Endothelial cell of umbilical vein (primary cell): ENCODE results near the gene ITGB8. TPM values are rescaled to one million over a fixed set of nuclear protein-coding genes. Genes with fewer than 3 reads are reported as not detected.

ENCODE experiments used
- BruUV-seq: library from RNA; stranded (reverse); fragments of 400-500 nt; replicated peaks from 2 replicates; lab custom pipeline; 2021; lab: Mats Ljungman, UMichigan
- CTCF ChIA-PET: fragments of 300-600, 350-600 bp; sonication (Branson Sonifier 250); formaldehyde crosslinking; loops from one replicate; lab custom pipeline; 2021; ENCODE audit warnings: antibody characterized with exemption, inconsistent platforms; lab: Charles Lee
- POLR2A ChIA-PET: fragments of 300-600, 350-600 bp; sonication (Branson Sonifier 250); formaldehyde crosslinking; loops from one replicate; lab custom pipeline; 2021; ENCODE audit warnings: antibody characterized with exemption, inconsistent platforms; lab: Charles Lee
- DNase-seq: peaks from one replicate; pipeline ENCODE4 v3.0.0-alpha.2; 2011; ENCODE audit warnings: low read depth, low spot score
- FAIRE-seq: peaks from 2 replicates; lab custom pipeline; 2011; peaks lifted over from hg19 to GRCh38; lab: Jason Lieb, UNC
- H2AFZ ChIP-seq: 2 replicates; pipeline ENCODE4 v1.6.0; 2012; ENCODE audit warnings: low read depth, low read length, control low read depth, inconsistent platforms
- H3K27ac ChIP-seq: 2 replicates; pipeline ENCODE4 v1.5.1; 2011; ENCODE audit warnings: low read depth, mild to moderate bottlenecking, control low read depth, low read length, moderate library complexity; ENCODE audit not compliant: insufficient read depth
- H3K27me3 ChIP-seq, 2 experiments: 2 replicates each; pipeline versions ENCODE4 v1.6.0 to v1.6.1; 2011; ENCODE audit warnings: low read length in 2 of 2, mixed read lengths in 1 of 2; ENCODE audit not compliant: control insufficient read depth in 2 of 2, insufficient read depth in 2 of 2
- H3K36me3 ChIP-seq, 2 experiments: 2 replicates in 1 of 2; 3 replicates in 1 of 2; pipeline ENCODE4 v1.5.1; 2011; ENCODE audit warnings: low read length in 2 of 2, mild to moderate bottlenecking in 1 of 2, moderate library complexity in 1 of 2; ENCODE audit not compliant: control insufficient read depth in 2 of 2, insufficient read depth in 2 of 2; ENCODE audit errors: extremely low read depth in 1 of 2
- H3K4me1 ChIP-seq: 3 replicates; pipeline ENCODE4 v1.5.1; 2011; ENCODE audit warnings: mild to moderate bottlenecking, low read length; ENCODE audit not compliant: control insufficient read depth, insufficient read depth; ENCODE audit errors: extremely low read depth
- H3K4me2 ChIP-seq: 2 replicates; pipeline ENCODE4 v1.6.1; 2011; ENCODE audit warnings: low read length, control low read depth, mixed read lengths; ENCODE audit not compliant: insufficient read depth
- H3K4me3 ChIP-seq, 3 experiments: fragments of 200-600 bp in 1 of 3; sonication (generic), shearing (Covaris generic) in 1 of 3; replicated peaks in 1 of 3; 2 replicates each; pipeline ENCODE4 v1.5.1; 2011 to 2016; ENCODE audit warnings: control low read depth in 3 of 3, low read length in 3 of 3, mild to moderate bottlenecking in 2 of 3, inconsistent platforms in 1 of 3, low read depth in 1 of 3, moderate library complexity in 1 of 3; ENCODE audit not compliant: insufficient read depth in 1 of 3
- H3K79me2 ChIP-seq: 2 replicates; pipeline ENCODE4 v1.6.0; 2012; ENCODE audit warnings: low read length, inconsistent platforms; ENCODE audit not compliant: control insufficient read depth, insufficient read depth
- H3K9ac ChIP-seq: replicated peaks from 2 replicates; pipeline ENCODE3; 2011; ENCODE audit warnings: low read length, control low read depth; ENCODE audit not compliant: insufficient read depth; ENCODE audit errors: extremely low read depth
- H3K9me1 ChIP-seq: replicated peaks from 3 replicates; pipeline ENCODE4 v1.6.0; 2011; ENCODE audit warnings: mild to moderate bottlenecking, low read length; ENCODE audit not compliant: control insufficient read depth, insufficient read depth; ENCODE audit errors: extremely low read depth
- H3K9me3 ChIP-seq: replicated peaks from 2 replicates; pipeline ENCODE4 v1.5.1; 2012; ENCODE audit warnings: low read length, inconsistent platforms; ENCODE audit not compliant: control insufficient read depth, insufficient read depth
- H4K20me1 ChIP-seq: replicated peaks from 2 replicates; pipeline ENCODE3; 2011; ENCODE audit warnings: mild to moderate bottlenecking, low read length; ENCODE audit not compliant: control insufficient read depth, insufficient read depth; ENCODE audit errors: extremely low read depth
- CTCF ChIP-seq, 2 donors: IDR thresholded peaks; 1 replicate in 1 of 2; 2 replicates in 1 of 2; pipeline ENCODE4 v1.5.1; 2011; ENCODE audit warnings: low read length in 2 of 2, mild to moderate bottlenecking in 2 of 2, moderate library complexity in 2 of 2, control low read depth in 1 of 2, inconsistent platforms in 1 of 2, low read depth in 1 of 2; ENCODE audit not compliant: insufficient read depth in 1 of 2; ENCODE audit errors: extremely low read depth in 1 of 2
- EZH2 ChIP-seq: IDR thresholded peaks from 2 replicates; pipeline ENCODE4 v1.6.1; 2012; ENCODE audit warnings: borderline replicate concordance, low read depth, mild to moderate bottlenecking, moderate library complexity, low read length, inconsistent platforms; ENCODE audit not compliant: severe bottlenecking
- FOS ChIP-seq: IDR thresholded peaks from 2 replicates; pipeline ENCODE4 v1.6.1; 2011; ENCODE audit warnings: mild to moderate bottlenecking, low read length, moderate library complexity, borderline replicate concordance; ENCODE audit not compliant: insufficient read depth
- GATA2 ChIP-seq: IDR thresholded peaks from 2 replicates; pipeline ENCODE4 v1.7.0; 2011; ENCODE audit warnings: low read depth, mild to moderate bottlenecking, moderate library complexity, mixed read lengths, low read length; ENCODE audit not compliant: insufficient read length, insufficient read depth
- JUN ChIP-seq: IDR thresholded peaks from 2 replicates; pipeline ENCODE4 v1.6.1; 2011; ENCODE audit warnings: borderline replicate concordance, low read depth; ENCODE audit not compliant: insufficient read length, insufficient read depth
- MAX ChIP-seq: IDR thresholded peaks from 2 replicates; pipeline ENCODE4 v1.6.1; 2011; ENCODE audit not compliant: insufficient read depth, insufficient read length
- MYC ChIP-seq: IDR thresholded peaks from one replicate; pipeline ENCODE4 v1.6.1; 2011; ENCODE audit warnings: mild to moderate bottlenecking, low read depth, low read length
- POLR2A ChIP-seq: IDR thresholded peaks from 2 replicates; pipeline ENCODE4 v1.6.1; 2012; ENCODE audit warnings: low read depth, mild to moderate bottlenecking, control low read depth, low read length
- POLR2AphosphoS5 ChIP-seq: IDR thresholded peaks from 2 replicates; pipeline ENCODE4 v1.6.1; 2012; ENCODE audit warnings: low read depth, mild to moderate bottlenecking, control low read depth, low read length, moderate library complexity; ENCODE audit not compliant: insufficient read depth
- dilution Hi-C: fragments of 300-500 bp; cut with MboI; formaldehyde crosslinking; loops from one replicate; pipeline ENCODE4 v1.15.0; 2019; ENCODE audit warnings: low sequenced_read_pairs; ENCODE audit not compliant: extremely low pct_ligation_motif_present
- intact Hi-C: fragments of 100-400 bp; cut with micrococcal nuclease; formaldehyde crosslinking; loops from one replicate; pipeline ENCODE4 v1.10.0; 2022
- polyA plus RNA-seq, 4 experiments: library from polyadenylated mRNA; depleted of rRNA in 3 of 4; stranded (reverse) in 3 of 4; unstranded in 1 of 4; fragments of >200 nt; gene quantifications; 2 replicates each; pipeline versions ENCODE4 v1.2.1 to v1.2.3, GENCODE V29; 2011 to 2012; ENCODE audit warnings: missing spikeins in 1 of 4
- total RNA-seq: library from RNA; stranded (reverse); gene quantifications from 2 replicates; pipeline ENCODE4 v1.2.3, GENCODE V29; 2021

Gene ITGB8
- total and polyA plus RNA-seq, 2 donors (not counting 3 experiments of a cell fraction or from before 2014, with no cell fraction given): 2.9 to 8.2 TPM

- Histone ChIP-seq H3K27me3 (no peaks in the 10 kb centered on the region), H3K9me3 (no peaks in the 10 kb centered on the region), H3K27ac (no peak overlapping the region), H3K9ac (no peak overlapping the region), H3K79me2 (no peaks in the 10 kb centered on the region), H3K4me1 (no peaks in the 10 kb centered on the region), H2AFZ (no peak overlapping the region), H4K20me1 (no peaks in the 10 kb centered on the region), H3K9me1 (no peaks in the 10 kb centered on the region), H3K36me3 (no peaks in the 10 kb centered on the region), H3K4me3 (no peak overlapping the region), H3K4me2 (no peak overlapping the region)
- ChIA-PET POLR2A (no interaction called here), CTCF (interaction anchor here (0.6 to 1.0 kb wide), 2 partner anchors 42 to 592 kb away, joined by 3 read pairs; no protein-coding TSS in a partner anchor)
- intact Hi-C loops (no loop called here), dilution Hi-C loops (no loop called here)
- TF ChIP-seq EZH2: no peak
- no peak for TF ChIP-seq GATA2
- TF ChIP-seq MAX: no peak
- TF ChIP-seq FOS: no peak
- TF ChIP-seq POLR2A: no peak
- no peak for TF ChIP-seq MYC
- no peak for TF ChIP-seq JUN
- no peak for TF ChIP-seq POLR2AphosphoS5
- TF ChIP-seq CTCF (IDR thresholded peaks at IDR 0.05; ENCODE audit: extremely low read depth in 1 of 2, insufficient read depth in 1 of 2, low read depth in 1 of 2, low read length in 2 of 2): no peak
- no peak for DNase-seq
- BruUV-seq: no TSS peak
- no peak for FAIRE-seq
Observed at GRCh38 chr7:20343205-20343604, 12.5 kb downstream of the ITGB8 start.
